Activated CD8-positive, alpha-beta memory T cell treated with anti-CD3 and anti-CD28 coated beads for 48 hours (primary cell): ENCODE measurements around the gene TNPO3.
"Not testable (repeated sequence)": the region's sequence is repeated elsewhere in the genome, so short reads cannot be mapped to it uniquely, and the experiment has no call there.

Experiments
- DNase-seq, 3 experiments: peaks; one replicate each; pipeline ENCODE4 v3.0.0-alpha.2; 2020; ENCODE audit warnings: low read depth in 2 of 3, low spot score in 2 of 3

The TNPO3 gene

DNA sequence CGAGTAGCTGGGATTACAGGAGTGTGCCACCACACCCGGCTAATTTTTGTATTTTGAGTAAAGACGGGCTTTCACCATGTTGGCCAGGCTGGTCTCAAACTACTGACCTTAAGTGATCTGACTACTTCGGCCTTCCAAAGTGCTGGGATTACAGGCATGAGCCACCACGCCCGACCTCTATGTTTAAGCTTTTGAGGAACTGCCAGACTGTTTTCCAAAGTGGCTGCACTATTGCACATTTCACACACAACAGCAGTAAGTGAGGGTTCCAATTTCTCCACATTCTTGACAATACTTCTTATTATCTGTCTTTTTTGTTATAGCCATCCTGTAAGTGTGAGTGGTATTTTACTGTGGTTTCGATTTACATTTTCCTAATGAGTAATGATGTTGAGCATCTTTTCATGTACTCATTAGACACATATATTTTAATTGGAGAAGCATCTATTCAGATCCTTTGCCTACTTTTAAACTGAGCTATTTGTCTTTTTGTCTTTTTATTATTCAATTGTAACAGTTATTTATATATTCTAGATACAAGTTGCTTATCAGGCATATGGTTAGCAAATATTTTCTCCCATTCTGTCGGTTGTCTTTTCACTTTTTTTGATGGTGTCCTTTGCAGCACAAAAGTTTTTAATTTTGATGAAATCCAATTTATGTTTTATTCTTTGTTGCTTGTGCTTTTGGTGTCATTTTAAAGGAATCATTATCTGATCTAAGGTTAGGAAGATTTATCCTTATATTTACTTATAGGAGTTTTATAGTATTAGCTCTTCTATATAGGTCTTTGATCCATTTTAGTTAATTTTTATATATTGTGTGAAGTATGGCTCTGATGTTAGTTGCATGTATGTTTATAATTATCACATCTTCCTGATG, 130.0 kb downstream of the TNPO3 start:
- DNase-seq = no peak

DNA sequence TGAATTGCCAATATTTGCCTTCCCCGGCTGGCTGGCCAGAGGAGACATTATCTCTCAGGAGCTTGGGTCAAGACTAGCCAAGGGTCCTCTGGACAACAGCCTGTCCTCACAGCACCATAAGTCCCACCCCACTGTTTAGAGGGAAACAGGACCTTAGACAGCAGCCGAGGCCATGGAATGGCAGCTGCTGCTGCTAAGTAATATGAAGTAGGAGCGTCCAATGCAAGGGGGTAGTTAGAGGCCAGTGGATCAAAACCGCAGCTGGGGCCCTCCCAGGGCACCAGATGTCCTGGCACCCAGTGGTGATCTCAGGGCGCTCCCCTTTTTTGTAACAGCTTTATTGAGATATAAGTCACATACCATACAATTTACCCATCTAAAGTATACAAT, 131.5 kb downstream of the TNPO3 start:
- no peak for DNase-seq

DNA sequence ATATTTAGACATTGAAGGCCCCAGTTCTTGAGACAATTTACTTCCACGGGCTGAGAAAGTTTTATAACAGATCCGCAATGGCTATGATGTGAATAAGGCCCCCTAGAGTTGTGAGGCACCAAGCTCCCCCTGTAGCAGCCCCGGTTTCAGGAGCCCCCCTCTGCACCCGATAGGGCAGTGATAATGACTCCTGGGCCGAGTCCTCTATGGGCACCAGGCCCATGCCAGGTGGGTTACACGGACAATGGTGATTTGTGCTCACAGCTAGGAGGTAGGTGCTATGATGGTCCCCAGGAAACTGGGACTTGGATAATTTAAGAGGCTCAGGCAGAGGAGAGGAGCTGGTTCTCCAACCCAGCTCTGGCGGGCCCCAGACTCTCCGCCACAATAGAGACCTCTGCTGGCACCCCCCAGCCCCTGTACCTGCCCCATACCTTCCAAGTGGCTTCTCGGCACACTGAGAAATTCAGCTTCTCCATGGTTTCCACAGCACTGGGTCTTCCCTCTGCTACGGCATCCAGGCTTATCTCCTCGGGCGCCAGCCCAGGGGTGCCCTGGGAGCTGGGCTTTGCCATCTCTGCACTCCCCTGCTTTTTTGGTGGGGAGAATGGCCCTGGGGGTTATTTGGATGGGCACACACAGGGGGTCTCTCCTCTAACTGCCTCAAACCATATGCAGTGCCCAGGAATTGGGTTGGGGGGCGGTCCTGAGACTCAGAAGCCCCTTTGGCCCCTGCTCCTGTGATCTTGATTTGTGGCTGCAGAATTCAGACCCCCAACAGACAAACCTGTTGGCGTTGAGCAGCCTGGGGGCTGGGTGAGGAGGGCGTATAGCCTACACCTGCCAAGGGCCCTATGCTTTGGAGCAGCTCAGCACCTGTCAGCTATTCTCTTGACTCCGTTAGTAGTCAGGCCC, 132.2 kb downstream of the TNPO3 start:
- no peak for DNase-seq

DNA sequence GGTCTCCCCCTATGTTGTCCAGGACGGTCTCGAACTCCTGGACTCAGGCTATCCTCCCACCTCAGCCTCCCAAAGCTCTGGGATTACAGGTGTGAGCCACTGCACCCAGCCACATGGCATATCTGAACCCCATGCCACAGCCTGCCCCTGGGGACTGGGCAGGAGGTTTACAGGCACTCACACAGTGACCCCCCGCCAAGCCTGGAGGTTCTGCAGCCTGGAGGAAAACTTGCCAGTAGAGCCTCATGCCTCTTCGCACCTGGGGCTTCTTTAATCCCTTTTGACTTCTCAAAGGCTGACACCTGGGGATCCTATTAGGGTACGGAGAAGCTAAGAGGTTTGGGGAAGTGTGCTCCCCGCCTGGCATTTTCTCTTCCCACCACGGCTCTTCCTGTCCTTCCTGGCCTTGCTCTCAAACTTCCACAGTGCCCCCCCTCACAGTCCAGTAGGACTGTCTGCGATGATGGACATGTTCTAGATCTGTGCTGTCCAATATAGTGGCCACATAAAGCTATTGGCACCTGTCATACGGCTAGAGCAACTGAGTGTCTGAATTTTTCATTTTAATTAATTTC, 133.0 kb downstream of the TNPO3 start:
- no peak for DNase-seq

DNA sequence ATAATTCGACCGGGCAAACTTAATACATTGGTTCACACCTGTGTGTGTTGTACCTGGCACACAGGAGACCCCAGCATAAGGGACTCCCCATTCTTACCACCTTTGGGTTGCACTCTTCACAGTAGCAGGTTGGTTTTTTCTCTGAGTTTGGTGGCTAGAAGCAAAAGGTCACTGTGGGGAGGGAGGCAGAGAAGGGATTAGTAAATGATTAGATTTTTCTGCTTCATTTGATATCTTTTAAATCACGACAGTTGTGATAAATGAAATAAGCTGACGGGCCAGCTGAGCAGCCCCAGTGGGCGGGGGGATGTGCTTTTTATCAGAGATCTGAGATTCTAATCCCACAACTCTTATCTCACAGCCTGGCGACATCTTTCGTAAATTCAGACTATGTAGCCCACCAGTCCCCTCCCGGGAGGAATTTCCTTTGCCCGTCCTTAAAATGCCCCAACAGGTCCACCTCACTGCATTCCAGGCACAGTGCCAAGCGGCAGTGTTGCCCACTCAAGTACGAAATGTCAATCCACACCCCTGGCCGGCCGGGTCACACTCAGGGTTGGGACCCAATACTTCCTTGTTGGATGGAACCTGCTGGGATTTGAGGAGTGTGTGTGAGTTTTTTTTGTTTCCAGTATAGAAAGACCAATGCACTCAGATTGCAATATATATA, 133.9 kb downstream of the TNPO3 start:
- no peak for DNase-seq

DNA sequence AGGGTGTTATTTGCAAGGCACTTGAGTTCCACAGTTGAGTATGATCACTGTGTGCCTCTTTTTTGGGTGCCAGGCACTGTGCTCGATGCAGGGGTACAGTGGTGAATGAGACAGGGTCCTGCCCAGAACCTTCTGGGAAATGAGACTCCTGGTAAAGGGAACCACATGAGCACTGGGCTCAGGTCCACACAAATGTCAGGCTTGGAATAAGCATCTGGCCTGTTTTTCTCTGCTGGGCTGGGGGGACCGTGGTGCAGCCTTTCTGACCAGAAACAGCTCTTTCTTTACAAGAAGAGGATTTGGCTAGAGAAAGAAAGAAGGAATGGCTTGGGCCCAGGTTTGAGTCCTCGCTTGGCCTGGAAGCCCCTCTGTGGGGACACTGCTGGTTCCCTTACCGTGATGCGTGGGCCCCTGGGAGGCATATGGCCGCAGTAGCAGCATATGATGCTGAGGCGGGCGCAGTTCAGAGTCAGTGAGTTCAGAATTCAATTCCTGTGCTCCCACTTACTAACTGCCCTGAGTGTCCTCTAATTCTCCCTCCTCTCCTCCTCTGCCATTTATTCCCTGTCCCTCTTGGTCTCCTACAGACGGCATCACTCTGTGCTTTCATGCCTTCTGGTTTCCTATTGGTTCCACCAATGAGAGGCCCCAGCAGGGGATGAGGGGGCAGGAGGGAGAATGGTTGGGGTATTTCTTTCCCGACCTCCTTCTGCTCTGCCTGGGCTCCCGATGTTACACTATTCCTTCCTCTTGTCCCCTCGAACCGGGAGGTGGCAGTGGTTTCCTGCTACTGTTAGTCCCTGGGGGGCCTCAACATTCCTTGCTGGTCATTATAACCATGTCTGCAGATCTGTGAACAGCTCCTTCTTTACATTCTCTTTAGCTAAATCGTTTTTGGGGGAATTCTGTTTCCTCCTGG, 134.8 kb downstream of the TNPO3 start:
- DNase-seq = no peak

DNA sequence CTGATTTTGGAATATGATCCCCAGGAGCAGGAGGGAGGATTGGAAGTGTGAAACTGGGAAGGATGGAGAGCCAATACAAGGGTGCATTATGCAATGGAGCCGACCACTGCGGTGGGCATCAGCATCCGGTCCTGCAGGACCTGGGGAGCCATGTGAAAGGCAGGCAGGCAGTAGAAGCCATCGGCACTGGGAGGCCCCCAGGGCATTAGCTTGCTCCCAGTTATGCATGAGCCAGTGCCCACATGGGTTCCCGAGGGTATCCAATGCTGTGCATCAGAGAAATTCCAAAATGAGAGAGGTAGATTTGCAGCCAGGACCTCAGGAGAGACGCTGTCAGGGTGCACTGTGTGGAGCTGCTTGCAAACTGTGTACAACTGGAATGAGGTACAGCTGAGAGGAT, 135.7 kb downstream of the TNPO3 start:
- no peak for DNase-seq

DNA sequence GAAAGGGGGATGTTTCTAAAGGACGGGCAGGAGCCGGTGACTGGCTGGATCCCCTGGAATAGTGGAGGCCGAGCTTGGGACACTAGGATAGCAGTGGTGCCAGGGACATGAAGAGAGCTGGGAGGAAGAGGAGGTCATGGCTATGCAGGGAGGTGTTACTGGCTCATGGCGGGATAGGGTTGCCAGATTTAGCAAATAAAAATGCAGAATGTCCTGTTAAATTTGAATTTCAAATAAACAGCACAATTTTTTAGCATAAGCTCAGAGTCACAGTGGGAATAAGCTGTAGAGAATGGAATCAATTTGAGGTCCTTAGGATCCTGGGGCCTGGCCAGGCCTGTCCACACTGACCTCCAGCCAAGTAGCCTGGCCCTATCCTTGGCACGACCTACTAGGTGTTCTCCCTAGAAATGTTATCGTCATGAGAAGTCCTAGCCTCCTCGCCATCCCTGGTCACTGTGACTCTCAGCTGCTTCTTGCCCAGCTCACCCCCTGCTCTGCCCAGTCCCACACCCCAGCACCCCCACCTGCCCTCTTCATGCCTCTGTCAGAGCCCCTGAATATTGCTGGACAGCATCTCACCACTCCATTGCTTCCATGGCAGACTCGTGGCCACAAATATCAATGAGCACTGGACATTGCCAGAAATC, 136.8 kb downstream of the TNPO3 start:
- no peak for DNase-seq

DNA sequence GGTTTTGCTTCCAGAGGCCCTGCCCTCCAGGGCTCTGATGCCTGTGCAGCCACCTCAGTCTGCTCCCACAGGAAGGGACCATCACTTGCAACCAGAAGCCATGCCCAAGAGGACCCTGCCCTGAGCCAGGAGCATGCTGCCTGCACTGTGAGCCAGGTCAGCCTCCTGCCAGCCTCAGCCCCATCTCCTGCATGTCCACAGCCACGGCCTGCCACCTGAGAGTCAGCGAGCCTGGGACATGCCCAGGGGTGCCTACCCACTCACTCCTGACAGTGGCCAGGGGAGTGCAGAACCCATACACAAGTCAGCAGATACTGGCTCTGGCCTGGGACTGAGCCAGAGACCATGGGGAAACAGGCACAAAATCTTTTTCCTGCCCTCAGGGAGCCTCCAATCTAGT, 137.8 kb downstream of the TNPO3 start:
- no peak for DNase-seq

DNA sequence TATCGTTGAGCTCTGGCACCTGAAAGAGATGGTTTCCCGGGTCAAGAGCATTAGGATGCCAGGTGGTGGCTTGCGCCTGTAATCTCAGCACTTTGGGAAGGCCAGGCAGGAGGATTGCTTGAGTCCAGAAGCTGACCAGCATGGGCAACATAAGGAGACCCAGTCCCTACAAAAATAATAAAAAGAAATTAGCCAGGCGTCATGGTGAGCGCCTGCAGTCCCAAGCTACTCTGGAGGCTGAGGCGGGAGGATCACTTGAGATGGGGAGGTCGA, 138.3 kb downstream of the TNPO3 start:
- DNase-seq = no peak

DNA sequence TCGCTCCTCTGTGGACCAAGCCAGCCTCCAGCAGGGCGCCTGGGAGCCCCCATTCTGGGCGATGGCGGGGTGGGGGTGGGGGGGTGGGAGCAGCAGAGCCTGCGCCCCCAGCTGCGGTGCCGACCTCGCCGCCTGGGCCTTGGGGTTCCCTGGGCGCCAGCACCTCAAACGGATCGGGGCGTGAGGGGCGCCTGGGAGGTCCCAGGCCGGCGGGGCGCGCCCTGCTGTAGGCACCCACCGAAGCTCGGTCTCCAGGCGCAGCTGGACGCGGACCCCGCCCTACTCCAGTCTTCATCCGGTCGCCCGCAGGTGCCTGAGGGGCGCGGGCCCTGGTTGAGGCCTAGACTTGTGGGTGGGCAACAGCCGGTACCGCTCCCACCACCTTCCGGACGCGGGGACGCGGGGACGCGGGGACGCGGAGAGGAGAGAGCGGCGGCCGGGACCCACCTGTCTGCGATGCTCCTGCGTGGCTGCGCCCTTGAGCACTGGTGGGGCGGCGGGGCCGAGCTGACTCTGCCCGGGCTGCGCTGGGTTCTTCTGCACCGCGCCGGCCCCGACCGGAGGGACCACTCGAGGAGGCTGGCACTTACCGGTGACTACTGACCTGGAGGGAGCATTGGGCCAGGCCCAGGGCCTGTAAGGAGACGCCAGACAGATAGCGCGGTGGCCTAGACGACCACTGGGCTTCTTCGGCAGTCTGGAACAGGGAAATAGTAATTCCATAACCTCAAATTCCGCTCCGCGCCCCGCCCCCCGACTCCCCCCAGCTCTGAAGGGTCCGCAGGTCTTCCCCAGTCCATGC, 138.9 kb downstream of the TNPO3 start:
- DNase-seq = no peak

DNA sequence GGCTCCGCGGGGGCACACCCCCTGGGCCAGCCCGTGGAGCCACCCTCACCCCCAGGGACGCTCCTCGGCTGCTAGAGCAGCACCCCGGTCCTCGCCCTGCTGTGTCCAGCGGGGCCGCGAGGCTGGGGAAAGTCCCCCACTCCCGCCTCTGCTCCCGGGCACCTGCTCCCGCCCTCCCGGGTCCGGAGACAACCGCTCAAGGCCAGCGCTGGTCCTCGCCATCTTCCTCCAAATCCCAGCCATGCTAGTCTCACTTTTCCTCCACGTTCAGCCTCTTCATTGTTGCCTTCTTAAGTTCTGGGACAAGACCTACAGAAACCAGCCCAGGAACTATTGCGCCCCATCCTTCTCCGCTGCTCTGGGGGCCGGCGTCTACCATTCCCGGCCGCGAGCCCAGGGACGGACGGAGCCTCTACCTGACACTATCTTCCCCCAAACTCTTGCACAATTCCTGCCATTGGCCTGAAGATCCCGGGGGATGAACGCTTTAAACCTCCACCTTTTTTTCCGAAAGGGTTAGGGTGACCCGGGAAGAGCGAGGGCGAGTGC, 139.6 kb downstream of the TNPO3 start:
- DNase-seq = no peak

DNA sequence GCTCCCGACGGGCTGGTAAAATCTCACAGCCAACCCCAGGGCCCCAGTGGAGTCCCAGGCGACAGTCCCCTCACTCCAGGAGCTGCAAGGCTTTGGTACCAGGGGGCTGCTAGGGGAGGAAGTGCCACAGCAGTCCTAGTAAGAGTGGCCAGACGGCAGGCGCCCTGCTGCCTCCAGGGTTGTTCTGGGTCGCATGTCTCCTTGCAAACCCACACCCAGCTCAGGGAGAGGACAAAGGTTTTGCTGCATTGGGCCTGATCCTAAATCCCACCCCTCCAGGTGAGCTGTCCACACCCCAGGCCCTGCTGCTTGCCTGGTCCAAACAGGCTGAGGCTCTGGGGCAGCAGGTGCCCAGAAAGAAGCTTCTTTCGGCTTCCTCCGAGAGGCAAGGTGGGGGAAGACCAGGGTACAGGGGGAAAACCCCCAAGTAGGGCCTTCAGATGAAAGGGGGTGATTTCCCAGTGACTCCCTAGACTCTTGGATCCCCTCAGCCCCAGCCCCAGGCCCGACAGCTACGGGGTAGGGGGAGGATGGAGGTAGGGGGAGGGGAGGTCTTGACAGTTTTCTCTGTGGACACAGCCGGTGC, 140.3 kb downstream of the TNPO3 start:
- no peak for DNase-seq

DNA sequence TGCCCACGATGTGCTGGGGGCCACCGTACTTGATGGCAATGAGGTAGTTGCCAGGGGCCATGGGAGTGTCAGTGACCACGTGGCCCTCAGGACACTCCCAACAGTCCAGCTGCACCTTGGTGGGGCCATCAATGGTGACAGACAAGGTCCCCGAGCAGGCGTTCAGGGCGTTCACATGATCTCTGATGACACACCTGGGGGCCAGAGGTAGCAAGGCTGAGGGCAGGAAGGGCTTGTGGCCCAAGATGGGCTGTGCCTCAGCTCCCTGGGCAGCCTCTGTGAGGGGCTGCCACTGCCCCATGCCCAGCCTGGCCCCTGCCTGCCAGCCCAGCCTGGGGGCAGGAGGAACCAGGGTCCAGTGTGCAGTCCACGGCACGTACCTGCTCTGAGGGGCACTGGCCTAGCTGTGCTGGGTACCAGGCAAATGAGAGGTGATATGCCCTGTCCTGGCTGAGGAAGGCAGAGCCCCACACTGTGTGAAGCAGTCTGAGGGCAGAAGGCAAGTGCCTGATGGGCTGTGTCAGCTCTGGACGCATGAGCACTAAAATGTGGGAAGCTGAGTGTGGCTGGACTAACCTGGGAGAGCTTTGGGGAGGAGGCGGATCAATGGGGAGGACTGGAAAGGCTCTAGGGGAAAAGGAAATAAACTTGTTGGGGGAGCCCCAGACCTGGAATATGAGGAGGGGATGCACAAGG, 140.9 kb downstream of the TNPO3 start:
- DNase-seq = no peak

DNA sequence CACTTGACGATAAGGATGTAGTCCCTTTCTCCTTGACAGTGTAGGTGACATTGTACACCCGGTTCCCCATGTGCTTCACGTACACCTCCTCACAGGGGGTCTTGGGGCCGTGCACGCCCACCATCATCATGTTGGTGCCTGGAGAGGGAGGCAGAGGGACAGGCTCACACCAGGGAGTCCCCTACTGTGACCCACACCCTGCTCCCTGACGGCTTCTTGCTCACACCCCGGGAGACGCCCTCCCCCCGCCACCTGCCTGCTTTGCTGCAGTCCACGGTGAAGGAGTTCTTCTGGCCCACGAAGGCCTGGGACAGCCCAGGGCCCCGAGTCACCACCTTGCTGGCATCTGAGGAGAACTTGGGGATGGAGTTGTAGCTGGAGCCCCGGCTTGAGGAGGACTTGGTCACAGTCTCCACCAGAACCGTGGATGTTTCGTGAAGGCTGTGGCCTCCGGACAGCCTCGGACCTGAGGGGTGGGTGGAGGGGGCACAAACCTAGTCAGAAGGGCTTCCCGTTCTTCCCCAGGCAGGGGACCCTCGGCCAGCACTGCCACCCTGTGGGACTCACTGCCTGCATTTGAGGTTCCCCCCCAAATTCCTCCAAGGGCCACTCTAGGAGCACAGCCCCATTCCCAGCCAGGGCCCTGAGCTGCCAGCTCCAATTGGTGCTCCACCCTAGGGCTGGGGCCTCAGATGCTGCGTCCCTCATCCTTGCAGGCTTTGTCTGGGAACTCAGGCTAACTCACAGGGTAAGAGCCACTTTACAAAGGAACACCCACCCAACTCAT, 142.0 kb downstream of the TNPO3 start:
- DNase-seq = not testable (repeated sequence)

DNA sequence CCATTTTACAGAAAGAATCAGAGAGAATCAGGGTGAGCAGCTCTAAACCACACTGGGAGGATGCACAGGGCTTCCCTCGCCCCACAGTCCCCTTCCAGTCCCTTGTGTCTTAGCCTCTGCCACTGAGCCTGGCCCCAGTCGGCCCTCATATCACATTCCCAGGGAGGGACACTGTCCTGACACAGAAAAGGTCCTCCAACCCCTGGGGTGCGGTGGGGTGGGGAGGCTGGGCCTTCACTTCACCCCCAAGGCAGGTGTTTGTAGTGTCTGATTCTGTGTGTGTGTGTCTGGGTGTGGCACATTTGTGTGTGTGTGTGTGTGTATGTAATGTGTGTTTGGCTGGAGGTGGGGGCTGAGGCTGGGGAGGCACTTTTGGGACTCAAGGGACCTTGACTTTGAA, 142.6 kb downstream of the TNPO3 start:
- no peak for DNase-seq

DNA sequence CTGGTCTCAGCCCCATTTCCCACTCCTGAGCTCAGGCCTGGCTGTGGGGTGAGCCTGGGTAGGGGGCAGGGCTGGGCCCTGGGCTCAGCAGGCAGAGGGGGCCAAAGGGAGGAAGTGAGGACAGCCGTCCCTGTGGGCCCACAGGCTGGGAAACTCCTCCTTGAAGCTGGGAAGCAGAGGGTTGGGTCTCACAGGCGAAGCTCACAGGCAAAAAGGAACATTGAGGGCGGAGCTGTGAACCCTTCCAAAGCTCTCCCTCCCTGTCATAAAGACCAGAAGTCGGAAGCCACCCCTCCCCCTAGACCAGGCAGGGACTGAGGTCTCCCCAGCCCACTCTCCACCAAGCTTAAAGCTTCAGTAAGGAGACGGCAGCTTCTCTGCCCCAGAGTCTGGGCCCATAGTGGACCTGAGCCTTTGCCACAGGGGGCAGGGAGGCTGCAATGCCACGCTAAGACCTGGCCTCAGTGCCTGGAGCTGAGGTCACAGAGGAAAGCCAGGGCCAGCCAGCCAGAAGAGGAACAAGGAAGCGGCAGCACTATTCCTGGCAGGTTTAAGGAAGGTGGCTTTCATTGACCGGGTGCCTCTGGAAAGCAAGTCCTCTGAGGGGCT, 143.4 kb downstream of the TNPO3 start:
- DNase-seq = no peak
